Adrenal gland (tissue), 12 donors: ENCODE measurements around the gene IL4R. TPM values are rescaled to one million over a fixed set of nuclear protein-coding genes. Genes with fewer than 3 reads are reported as not detected.

Source experiments
- DNase-seq, 7 donors: peaks; one replicate each; pipeline ENCODE4 v3.0.0-alpha.2; 2019 to 2020
- H3K27ac ChIP-seq, 5 donors: fragments of 200-600 bp; sonication (generic) in 4 of 5; 1 replicate in 3 of 5; 2 replicates in 2 of 5; pipeline versions ENCODE4 v1.5.1 to v1.8.0; 2016 to 2020; ENCODE audit warnings: mild to moderate bottlenecking in 1 of 5
- H3K27me3 ChIP-seq: fragments of 200-600 bp; 2 replicates; pipeline ENCODE4 v1.8.0; 2021
- H3K36me3 ChIP-seq, 2 donors: fragments of 200-600 bp; replicated peaks in 1 of 2; 1 replicate in 1 of 2; 2 replicates in 1 of 2; pipeline versions ENCODE4 v1.5.1 to v1.8.0; 2018 to 2022
- H3K4me1 ChIP-seq, 2 donors: fragments of 200-600 bp; replicated peaks in 1 of 2; 1 replicate in 1 of 2; 2 replicates in 1 of 2; pipeline versions ENCODE4 v1.5.1 to v1.8.0; 2018 to 2021
- H3K4me3 ChIP-seq, 4 donors: fragments of 200-600 bp; sonication (generic) in 3 of 4; one replicate each; pipeline ENCODE4 v1.5.1; 2016 to 2018
- H3K9me3 ChIP-seq, 3 donors: fragments of 200-600 bp; sonication (generic) in 1 of 3; replicated peaks in 1 of 3; 1 replicate in 2 of 3; 2 replicates in 1 of 3; pipeline versions ENCODE4 v1.5.1 to v1.8.0; 2016 to 2021
- CTCF ChIP-seq, 6 experiments: fragments of 450-650 bp in 4 of 6; fragments of 200-600 bp in 2 of 6; sonication (generic) in 1 of 6; IDR thresholded peaks; 1 replicate in 5 of 6; 2 replicates in 1 of 6; pipeline versions ENCODE4 v1.5.1 to v1.8.0; 2016 to 2021; ENCODE audit warnings: antibody characterized with exemption in 6 of 6, mild to moderate bottlenecking in 2 of 6, moderate library complexity in 1 of 6
- POLR2A ChIP-seq, 2 donors: fragments of 450-650 bp; IDR thresholded peaks; one replicate each; pipeline ENCODE4 v1.6.1; 2017; ENCODE audit warnings: antibody characterized with exemption in 2 of 2, mild to moderate bottlenecking in 2 of 2, moderate library complexity in 1 of 2
- WGBS, 4 donors: extraction: QIAGEN DNeasy Blood & Tissue Kit in 2 of 4; methylation state at CpG; one replicate each; pipeline versions ENCODE4 v1.1.5 to v1.1.7; 2013 to 2017; 5-methylcytosine and 5-hydroxymethylcytosine counted together
- intact Hi-C, 2 donors: fragments of 100-400 bp; cut with DNase I; formaldehyde crosslinking; loops; one replicate each; pipeline versions ENCODE4 v1.14.1 to v1.15.0; 2022 to 2023
- polyA plus RNA-seq, 3 donors: library from polyadenylated mRNA; stranded (reverse); fragments of 200-250 nt in 2 of 3; fragments of 350-450 nt in 1 of 3; fragmentation: Illumina TruSeq in 1 of 3; extraction: RNeasy Lipid Tissue Mini Kit (QIAGEN cat#74804) in 1 of 3; gene quantifications; one replicate each; pipeline ENCODE4 v1.2.3, GENCODE V29; 2013 to 2014
- total RNA-seq, 9 donors: library from RNA; depleted of rRNA in 4 of 9; stranded (reverse); fragments of >200 nt in 4 of 9; fragments of 120-200 nt in 1 of 9; fragmentation: NEBNext Ultra II Directional in 1 of 9; extraction: Animal tissue kit (Norgen Biotek cat#: 25700) in 1 of 9; gene quantifications; one replicate each; pipeline versions ENCODE4 v1.1.0 to v1.2.4, GENCODE V29; 2013 to 2023
- donor health status: healthy with polysubstance abuse.
- donor health status: Bipolar disorder and iron deficiency.
- donor health status: DM: yes; HTN: yes; CAD: no.
- donor health status: DM: no; HTN: no; CAD: no.
- donor health status: DM: no; HTN: no; CAD: no.
- donor health status: DM: yes; HTN: yes; CAD: no.

Gene IL4R
- total and polyA plus RNA-seq, 12 donors = 3.1 to 142 (median 50.0) TPM

- intact Hi-C loops = no loop called here
Measured at GRCh38 chr16:27325736-27326135, 12.0 kb downstream of the IL4R start.

DNA sequence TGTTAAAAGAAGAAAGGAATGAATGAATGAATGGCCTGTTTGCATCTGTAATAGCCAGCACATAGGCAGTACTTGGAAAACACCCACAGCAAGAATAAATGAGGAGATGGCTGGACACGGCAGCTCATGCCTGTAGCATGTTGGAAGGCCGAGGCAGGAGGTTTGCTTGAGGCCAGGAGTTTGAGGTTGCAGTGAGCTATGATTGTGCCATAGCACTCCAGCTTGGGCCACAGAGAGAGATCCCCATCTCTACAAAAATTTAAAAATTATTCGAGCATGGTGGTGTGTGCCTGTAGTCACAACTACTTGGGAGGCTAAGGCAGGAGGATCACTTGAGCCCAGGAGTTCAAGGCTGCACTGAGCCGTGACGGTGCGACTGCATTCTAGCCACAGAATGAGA lies 12.5 kb downstream of the IL4R start:
- no peak for DNase-seq
- Histone ChIP-seq H3K36me3 (no peaks in the 10 kb centered on the region), H3K27me3 (no peaks in the 10 kb centered on the region), H3K4me1 (peaks cover 65 to 96% of the 10 kb centered on the region in 2 donors), H3K9me3 (no peaks in the 10 kb centered on the region), H3K4me3 (peak overlapping the region in 1 of 4 donors; percentile 24), H3K27ac (peak overlapping the region; percentile 84 to 99 (median 94))
- intact Hi-C loops = no loop called here
- WGBS, 4 donors = 73 to 90% (median 87%) methylated on average over 6 of the region's 6 CpGs
- no peak for TF ChIP-seq CTCF (IDR thresholded peaks at IDR 0.05)
- TF ChIP-seq POLR2A (IDR thresholded peaks at IDR 0.05) = no peak

More at GRCh38 chr16:27325736-27326135, 12.0 kb downstream of the IL4R start:
- H3K36me3 ChIP-seq = no peaks in the 10 kb centered on the region
- H3K9me3 ChIP-seq = no peaks in the 10 kb centered on the region
- H3K4me1 ChIP-seq = peaks cover 70 to 96% of the 10 kb centered on the region in 2 donors
- 86 to 99% (median 94%) methylated on average over 8 of the region's 8 CpGs for WGBS, 4 donors
- TF ChIP-seq CTCF (IDR thresholded peaks at IDR 0.05) (no peak), POLR2A (IDR thresholded peaks at IDR 0.05) (no peak)
- H3K27ac ChIP-seq = peak overlapping the region; percentile 84 to 99 (median 94)
- no peak for DNase-seq
- H3K27me3 ChIP-seq = no peaks in the 10 kb centered on the region
- no peak overlapping the region for H3K4me3 ChIP-seq

DNA sequence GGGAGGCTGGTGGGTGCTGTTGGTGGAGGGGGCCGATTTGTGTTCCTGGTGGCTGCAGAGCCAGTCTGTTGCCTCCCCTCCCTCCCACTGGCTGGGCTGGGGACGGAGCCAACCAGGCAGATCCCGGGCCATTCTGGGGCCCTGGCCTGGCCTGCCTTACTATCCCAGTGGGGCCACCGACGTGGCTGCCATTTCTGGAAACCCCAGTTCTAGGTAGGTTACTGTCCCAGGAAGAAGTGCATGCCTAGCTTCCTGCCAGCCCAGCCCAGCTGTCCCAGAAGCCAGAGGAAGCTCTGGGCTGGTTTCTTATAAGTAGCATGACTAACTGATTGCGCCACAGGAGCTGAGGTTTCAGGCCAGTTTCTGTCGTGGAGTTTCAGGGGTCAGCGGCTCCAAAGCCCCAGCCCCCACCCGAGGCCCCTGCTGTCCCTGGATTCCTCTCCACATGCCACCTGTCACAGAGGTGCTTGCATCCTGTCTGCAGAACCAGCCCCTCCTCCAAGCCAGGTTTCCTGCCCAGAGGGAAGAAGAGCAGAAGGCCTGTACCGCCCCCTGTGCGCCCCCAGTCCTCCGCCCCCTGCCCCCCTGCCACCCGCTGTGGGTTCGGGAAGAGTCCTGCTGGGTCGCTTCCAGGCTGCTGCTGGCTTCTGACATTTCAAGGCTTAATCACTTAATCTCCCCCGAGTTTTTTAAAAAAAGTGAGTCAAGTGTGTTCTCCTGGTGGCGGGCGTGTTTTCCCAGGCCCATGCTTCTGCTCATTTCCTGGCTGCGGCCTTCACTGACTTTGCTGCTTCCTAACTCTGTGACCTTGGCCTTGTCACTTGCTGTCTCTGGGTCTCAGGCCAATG lies 13.2 kb downstream of the IL4R start:
- Histone ChIP-seq H3K9me3 (no peaks in the 10 kb centered on the region), H3K36me3 (no peaks in the 10 kb centered on the region), H3K27me3 (no peaks in the 10 kb centered on the region), H3K27ac (peak overlapping the region; percentile 84 to 99 (median 94)), H3K4me3 (peak overlapping the region in 1 of 4 donors; percentile 39), H3K4me1 (peaks cover 62 to 91% of the 10 kb centered on the region in 2 donors)
- peak; percentile 83 to 97 (median 95) for DNase-seq
- intact Hi-C loops = no loop called here
- TF ChIP-seq POLR2A (IDR thresholded peaks at IDR 0.05) = peak in 1 of 2 donors; percentile 70
- TF ChIP-seq CTCF (IDR thresholded peaks at IDR 0.05) = peak in 4 of 6 experiments; percentile 15 to 39 (median 28)
- 3 to 11% (median 8%) methylated on average over 5 to 19 of the region's 19 CpGs for WGBS, 4 donors

DNA sequence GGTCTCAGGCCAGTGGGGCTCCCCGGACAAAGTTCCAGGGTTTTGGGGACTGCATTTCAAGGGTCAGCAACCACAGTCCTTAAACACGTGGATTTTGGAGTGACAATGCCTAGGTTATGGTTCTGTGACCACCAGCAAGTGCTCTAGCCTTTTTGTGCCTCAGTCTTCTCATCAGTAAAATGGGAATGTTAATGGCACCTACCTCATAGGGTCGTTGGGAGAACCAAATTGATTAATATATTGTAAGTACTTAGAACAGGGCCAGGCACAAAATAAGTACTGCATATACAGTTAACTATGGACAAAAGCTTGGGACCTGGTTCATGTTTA lies 13.8 kb downstream of the IL4R start:
- Histone ChIP-seq H3K4me1 (peaks cover 62 to 85% of the 10 kb centered on the region in 2 donors), H3K27me3 (no peaks in the 10 kb centered on the region), H3K27ac (peak overlapping the region; percentile 84 to 99 (median 94)), H3K36me3 (no peaks in the 10 kb centered on the region), H3K4me3 (peak overlapping the region in 1 of 4 donors; percentile 39), H3K9me3 (no peaks in the 10 kb centered on the region)
- WGBS, 4 donors = 17 to 29% (median 24%) methylated on average over 3 of the region's 3 CpGs
- no peak for DNase-seq
- TF ChIP-seq POLR2A (IDR thresholded peaks at IDR 0.05) (no peak), CTCF (IDR thresholded peaks at IDR 0.05) (no peak)
- intact Hi-C loops = no loop called here
